ENCODE measurements around the gene SLC22A25.
A peak's percentile ranks its signal among the peaks of the same experiment; 100 is the strongest.

The SLC22A25 gene

DNA sequence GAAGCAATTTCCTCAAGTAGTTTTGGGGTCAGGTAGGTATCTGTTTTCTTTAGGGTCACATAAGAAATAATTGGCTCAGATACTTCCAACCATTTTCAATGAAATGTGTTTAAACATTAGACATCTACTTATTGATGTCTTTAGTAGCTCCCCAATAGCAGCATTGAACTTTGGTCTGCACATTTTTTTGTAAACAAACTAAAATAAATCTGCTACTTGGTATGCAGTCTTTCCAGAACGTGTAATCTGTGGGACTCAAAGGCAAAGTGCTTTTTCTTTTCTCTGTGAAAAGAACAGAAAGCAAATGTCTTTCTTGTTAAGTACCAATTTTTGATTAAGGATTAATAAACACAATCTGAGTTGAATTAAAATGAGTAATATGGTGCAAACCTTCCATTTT, 13.6 kb downstream of the SLC22A25 start:
- no peak for FAIRE-seq

DNA sequence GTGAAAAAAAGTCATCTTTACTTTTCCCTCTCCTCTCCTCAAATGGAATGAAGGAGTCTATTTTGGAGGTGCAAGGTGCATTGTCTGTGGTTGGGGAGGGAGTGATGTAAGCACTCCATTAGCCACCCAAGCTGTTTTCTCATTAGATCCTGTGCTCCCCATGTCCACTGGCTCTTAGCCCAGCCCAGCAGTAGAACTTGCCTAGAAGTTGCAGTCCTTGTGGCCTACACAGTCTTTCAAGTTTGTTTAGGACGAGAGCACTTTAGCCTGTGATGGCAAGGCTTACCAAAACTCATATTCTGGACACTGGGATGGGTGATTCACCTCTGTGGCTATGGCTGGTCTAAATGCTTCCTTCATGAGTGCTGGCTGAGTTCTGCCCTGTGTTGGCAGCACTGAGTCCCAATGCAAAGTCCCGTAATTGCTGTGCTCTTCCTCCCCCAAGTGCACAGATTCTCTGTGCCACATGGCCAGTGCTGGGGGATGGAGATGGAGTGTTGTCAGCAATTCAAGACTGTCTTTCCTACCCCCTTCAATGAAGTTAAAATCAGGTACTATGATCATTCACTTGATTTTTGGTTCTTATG, 15.8 kb downstream of the SLC22A25 start:
- no peak for FAIRE-seq

DNA sequence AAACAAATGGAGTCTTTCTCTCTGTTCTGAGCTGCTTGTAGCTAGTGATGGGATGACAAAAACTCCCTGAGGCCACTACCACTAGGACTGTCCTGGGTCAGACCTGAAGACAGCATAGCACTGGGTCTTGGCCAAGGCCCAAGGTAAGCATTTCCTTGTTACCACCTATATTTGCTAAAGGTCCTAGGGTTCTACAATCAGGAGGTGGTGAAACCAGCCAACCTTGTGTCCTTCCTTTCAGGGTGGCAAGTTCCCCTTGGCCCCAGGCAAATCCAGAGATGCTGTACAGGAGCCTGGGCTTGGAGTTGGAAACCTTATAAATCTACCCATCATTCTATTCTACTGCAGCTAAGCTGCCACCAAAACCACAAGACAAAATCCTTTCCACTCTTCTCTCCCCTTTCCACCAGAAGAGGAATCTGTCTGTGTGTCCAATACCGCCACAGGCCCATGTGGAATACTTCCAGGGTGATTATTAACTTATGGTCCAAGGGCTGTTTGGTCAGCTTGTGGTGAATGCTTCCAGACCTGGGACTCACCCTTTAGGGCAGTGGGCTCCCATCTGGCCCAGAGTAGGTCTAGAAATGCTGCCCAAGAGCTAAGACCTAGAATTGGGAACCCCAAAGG, 16.8 kb downstream of the SLC22A25 start:
- no peak for FAIRE-seq

DNA sequence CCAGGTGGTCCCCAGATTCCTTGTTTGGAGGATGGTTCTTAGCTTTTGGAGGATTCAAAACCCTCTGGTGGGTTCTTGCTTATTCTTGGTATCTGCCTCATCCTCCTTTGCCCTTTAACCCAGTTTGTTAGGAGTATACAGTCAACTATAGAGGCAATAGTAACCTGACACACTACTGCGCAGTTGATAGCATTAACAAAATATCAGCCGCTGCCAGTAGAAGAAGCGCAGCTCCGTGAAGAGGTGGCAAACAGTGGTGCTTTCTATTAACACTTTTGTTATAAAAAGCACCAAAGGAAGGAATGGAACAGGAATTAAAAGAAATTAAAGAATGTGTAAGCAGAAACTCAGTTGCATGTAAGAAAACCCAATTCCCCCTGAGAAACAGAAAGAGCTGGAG, 29.3 kb downstream of the SLC22A25 start:
- FAIRE-seq = no peak

DNA sequence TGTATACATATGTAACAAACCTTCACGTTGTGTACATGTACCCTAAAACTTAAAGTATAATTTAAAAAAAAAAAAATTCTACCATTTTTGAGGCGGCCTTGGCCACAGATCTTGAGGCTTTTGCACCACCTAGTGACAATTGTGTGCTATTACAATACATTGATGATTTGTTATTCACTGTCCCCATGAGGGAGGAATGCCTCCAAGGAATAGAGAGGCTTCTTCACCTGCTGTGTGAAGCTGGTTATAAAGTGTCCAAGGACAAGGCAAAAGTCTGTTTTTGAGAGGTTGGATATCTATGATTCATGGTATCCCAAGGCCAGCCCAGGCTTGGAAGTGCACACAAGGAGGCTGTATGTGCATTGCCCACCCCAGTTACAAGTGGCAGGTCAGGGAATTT, 30.7 kb downstream of the SLC22A25 start:
- FAIRE-seq = peak; percentile 92

DNA sequence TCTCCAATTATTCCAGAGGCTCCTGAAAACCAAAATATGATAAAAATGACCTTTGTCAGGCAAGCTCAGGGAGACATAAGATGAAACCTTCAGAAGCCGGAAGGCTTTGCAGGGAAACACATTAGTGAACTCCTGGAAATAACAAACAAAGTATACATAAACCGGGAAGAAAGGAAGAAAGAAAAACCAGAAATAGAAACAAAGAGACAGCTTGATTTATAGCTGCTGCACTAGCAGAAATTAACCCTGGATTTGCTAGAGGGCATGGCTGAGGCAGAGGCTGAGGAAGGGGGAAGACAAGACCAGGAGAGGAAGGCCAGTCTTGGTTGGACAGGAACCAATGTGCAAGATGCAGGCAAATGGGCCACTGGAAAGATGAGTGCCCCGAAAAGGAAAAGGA, 33.3 kb downstream of the SLC22A25 start:
- FAIRE-seq = no peak
